GM21723 (cell line): ENCODE data around the gene TLX2.
"Not testable (repeated sequence)": the region's sequence is repeated elsewhere in the genome, so short reads cannot be mapped to it uniquely, and the experiment has no call there.

Source experiments
- ATAC-seq: cut with Tn5 transposase; IDR thresholded peaks from one replicate; pipeline ENCODE4 v1.9.1; 2021; ENCODE audit warnings: mild to moderate bottlenecking, moderate library complexity; ENCODE audit not compliant: unreplicated experiment

TLX2 gene

DNA sequence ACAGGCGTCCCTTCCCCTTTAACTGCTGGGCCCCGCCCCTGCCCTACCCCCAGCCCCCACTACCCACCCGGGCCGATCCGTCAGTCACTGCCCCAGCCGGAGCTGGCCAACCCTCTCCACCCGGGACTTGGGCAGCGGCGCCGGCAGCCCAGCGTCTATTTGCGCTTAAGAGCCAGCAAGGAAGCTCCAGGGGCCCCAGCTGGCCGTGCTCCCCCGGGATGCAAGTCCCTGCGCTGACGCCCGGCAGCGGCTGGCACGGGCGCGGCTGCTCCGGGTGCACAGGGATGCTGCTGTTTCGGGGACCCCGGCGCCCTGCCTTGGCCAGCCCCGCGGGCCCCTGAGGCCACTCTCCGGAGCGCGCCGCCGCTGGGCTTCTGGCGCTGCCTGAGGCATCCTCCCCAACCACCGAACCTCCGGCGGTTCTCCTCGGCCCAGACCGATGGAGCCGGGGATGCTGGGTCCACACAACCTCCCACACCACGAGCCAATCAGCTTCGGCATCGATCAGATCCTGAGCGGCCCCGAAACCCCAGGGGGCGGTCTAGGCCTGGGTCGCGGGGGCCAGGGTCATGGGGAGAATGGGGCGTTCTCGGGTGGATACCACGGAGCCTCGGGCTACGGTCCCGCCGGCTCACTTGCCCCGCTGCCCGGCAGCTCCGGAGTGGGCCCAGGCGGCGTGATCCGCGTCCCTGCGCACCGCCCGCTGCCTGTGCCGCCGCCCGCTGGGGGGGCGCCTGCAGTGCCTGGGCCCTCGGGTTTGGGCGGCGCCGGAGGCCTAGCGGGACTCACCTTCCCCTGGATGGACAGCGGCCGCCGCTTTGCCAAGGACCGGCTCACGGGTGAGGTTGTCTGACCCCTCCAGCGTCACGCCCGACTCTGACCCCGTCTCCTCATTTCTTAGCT lies at the start of gene TLX2:
TSS of gene TLX2 (plus strand) at position 83 of the 903 bp plus-strand sequence. CDS start at position 440, 357 bp downstream.
- no peak for ATAC-seq

DNA sequence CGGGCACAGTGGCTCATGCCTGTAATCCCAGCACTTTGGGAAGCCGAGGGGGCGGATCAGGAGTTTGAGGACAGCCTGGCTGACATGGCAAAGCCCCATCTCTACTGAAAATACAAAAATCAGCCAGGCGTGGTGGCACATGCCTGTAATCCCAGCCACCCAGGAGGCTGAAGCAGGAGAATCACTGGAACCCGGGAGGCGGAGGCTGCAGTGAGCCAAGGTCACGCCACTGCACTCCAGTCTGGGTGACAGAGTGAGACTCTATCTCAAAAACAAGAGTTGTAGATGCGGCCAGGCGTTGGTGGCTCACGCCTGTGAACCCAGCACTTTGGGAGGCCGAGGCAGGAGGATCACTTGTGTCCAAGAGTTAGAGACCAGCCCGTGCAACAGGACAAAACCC lies 43.5 kb upstream of the TLX2 start:
- ATAC-seq, result not testable (repeated sequence)

DNA sequence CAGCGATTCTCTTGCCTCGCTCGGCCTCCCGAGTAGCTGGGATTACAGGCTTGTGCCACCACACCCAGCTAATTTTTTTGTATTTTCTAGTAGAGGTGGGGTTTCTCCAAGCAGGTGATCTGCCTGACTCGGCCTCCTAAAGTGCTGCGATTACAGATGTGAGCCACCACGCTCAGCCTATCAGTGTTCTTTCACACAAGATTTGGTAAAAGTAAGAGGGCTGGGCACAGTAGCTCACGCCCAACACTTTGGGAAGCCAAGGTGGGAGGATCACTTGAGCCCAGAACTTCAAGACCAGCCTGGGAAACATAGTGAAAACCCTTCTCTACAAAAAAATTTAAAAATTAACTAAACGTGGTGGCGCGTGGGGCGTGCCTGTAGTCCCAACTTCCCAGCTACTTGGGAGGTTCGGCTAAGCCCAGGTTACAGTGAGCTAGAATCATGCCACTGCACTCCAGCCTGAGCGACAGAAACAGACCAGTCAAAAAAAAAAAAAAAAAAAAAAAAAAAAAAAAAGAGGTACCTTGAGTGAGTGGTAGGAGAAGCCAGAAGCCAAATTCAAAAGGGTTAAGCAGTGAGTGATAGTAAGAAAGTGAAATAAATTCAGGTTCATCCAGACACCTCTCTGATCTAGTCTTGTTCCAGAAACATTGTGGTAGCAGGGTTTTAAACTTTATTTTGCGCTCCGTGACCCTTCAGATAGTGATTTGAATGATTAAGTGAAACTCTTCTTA lies 42.8 kb upstream of the TLX2 start:
- no peak for ATAC-seq

DNA sequence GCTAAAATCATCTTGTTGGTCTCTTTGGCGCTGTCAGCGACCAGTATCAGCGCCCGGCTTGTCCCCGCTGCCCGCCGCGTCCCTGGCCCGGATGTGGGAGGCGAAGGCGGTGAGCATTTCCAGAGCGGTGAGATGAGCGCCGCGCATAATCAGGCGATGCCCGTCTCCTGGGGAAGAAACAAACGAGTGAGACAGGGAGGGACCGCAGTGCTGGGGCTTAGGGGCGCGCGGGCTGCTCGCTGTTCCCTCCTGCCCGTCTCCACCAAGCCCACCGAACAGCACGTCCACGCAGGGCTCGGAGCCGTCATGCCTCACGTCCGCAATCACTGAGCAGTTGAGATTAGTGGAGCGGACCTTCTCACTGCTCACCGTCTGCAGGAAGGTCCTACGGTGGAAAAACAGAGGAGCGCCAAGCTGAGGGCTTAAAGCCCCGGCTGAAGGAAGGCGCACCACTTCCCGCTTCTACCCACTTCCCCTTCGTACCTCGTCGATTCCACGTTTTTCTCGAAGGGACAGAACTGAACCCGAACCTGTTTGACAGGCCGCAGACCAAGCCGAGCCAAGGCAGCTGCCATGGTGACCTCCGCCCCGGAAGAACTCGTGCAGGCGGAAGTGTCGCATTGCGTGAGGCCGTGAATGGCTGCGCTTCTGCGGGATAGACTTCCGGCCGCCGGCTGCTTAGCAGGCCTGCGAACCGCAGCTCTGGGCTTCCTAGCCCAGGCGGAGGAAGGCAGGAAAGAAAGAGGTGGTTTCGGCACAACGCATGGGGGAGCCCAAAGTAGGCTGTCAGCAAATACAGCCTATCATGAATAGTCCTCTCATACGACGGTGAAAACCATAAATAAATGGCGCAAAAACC lies 41.9 kb upstream of the TLX2 start, which contains the start of gene MRPL53:
TSS of gene MRPL53 (minus strand) at position 595 of the 859 bp plus-strand sequence. CDS start at position 575, 20 bp downstream.
- peak; percentile 87 for ATAC-seq

DNA sequence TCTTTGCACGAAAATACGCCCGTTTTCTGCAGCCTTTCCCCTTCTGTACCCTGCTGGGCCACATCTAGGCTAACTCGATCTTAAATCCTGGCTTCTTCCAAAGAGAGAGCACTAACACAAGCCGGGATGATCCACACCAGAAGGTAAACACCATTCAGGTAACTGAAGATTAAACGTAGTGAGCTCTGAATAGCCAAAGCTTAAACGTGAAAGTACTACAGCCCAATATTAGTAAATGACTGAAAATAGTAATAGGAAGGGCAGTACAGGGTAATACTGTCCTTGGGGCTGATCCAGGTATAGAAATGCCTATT lies 41.3 kb upstream of the TLX2 start:
- ATAC-seq, result peak; percentile 3

DNA sequence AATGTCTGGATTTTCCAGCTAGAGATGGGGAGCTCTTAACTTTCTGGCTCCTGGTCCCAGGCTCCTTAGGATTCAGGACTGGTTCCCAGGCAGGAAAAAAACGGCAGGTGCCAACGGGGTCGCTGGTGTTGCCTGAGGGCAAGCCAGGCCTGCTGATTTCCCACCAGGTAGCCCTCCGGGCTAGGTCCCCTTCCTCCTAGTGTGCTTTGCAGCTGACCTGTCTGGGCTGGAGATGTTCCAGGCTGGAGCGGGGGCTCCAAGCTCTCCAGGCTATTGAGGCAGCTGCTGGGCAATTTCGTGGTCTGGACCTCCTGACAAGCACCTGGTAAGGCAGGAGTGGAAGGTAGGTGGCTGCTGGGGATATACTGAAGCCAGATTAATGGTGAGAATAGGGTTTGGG lies 39.8 kb upstream of the TLX2 start:
- no peak for ATAC-seq

DNA sequence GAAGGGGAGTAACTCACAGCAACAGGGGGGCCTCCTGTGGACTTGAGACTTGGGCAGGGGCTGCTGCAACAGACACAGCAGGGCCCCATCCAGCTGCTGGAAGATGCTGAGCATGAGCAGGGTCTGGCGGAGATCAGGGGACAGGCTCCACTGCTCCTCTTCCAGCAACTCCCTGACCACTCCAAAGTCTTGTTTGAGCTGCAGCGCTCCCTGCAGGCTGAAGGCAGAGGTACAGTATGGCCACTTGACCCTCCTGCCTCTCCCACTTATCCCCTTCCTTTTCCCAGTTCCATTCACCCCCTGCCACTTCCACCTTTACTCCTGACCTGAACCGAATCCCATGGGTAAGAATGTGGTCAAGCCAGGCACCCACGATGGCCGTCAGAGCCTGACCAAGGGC lies 39.4 kb upstream of the TLX2 start:
- ATAC-seq, result no peak

DNA sequence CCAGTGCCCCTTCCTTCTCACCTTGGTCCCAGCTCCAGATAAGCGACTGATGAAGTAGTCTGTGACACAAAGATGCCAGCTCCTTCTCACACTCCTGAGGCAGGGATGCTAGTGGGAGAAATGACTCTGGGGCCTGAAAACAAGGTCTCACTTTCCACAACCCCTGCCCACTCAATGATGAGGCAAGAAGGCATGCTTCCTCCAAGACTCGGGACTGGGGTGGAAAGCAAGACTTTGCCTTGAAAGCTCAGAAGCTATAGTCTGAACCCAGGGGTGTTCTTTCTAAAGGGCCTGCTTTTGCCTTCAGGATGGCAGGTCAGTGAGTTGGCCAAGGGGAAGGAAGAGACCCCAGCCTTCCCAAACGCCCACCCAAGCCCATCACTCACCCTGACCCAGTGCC lies 32.8 kb upstream of the TLX2 start:
- no peak for ATAC-seq

DNA sequence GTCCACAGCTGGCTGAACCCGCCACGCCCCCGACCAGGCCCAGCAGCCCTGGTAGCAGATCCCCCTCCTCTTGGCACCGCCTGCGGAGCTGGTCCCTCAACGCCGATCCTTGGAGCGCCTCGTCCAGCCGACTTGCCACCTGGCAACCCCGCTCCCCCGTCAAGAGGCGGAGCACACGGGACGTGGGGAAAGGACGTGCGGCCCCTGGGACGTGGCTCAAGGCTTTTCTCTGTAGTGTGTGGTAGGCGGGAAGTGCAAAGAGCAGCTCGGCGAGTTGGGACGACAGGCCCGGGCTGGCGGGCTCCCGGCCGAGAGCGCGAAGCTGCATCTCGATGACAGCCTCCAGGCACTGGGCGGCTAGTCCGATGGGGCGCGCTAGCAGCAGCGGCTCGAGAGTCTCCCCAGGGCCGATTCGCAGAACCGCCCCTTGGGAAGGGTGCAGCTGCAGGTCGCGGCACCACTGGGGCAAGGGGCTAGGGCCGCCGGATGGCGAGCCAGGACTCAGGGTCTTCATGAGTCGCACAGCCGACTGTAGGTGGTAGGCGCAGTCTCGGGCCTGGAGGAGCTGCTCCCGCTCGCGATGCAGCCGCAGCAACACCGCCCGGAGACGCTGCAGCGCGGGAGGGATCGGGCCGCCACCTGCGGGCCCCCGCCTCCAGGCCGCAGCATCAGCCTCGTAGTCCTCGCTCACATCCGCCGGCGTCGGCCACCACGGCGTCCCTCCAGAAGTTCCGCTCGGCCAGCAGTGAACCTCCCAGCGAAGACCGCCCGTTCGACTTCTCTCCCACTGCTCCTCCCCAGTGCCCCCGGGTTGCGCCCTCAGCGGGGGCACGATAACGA lies 32.1 kb upstream of the TLX2 start:
- ATAC-seq, result peak; percentile 34

DNA sequence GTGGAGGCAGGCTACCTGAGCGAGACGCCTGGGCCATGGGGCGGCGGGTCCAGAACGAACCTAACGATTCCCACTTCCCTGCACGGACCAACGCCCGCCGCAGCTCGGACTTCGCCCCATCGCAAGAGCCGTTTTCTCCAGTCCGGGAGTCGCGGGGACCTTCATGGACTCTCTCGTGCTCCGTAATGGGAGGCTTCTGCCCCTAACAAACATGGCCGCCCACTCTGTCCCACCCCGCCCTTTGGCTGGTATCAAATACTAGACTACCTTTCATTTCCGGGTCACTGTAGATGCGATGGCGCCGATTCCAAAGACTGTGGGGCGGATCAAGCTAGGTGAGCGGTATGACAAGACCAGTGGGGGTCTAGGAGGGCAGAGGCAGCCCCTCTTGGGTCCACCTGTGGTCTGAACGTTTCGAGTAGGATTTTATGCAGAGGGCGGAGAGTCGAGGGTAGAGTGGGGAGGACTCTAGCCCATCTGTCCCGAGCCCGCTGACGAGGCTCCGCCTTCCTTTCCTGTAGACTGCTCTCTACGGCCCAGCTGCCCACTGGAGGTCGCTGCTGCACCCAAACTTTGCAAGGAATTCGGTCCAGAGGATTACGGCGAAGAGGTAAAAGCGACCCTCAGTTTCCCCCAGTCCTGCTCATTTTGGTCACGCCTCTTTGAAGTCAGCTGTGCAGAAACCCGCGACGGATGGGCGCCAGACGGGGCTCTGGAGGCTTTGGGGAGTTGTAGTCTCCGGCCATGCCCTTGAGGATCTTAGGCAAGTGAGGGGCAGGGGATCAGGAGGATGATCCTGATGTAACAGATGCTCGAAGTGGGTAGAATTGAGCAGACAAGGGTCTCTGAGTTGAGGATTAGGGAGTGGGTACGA lies 31.2 kb upstream of the TLX2 start, which contains the start of the genes CCDC142 and TTC31:
TSS of gene CCDC142 (minus strand) at position 198 of the 874 bp plus-strand sequence. CDS start at position 37, 161 bp downstream.
TSS of gene TTC31 (plus strand) at position 281 of the 874 bp plus-strand sequence. CDS start at position 296, 15 bp downstream.
- peak; percentile 91 for ATAC-seq

DNA sequence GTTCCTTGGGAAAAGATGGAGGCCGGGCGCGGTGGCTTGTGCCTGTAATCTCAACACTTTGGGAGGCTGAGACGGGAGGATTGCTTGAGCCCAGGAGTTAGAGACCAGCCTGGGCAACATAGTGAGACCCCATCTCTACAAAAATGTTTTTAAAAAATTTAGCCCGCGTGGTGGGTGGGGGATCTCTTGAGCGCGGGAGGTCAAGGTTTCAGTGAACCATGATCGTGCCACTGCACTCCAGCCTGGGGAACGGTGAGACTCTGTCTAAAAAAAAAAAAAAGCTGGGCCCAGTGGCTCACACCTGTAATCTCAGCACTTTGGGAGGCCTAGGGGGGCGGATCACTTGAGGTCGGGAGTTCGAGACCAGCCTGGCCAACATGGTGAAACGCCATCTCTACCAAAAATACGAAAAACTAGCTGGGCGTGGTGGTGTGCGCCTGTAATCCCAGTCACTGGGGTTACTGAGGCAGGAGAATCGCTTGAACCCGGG lies 30.5 kb upstream of the TLX2 start:
- ATAC-seq, result not testable (repeated sequence)

DNA sequence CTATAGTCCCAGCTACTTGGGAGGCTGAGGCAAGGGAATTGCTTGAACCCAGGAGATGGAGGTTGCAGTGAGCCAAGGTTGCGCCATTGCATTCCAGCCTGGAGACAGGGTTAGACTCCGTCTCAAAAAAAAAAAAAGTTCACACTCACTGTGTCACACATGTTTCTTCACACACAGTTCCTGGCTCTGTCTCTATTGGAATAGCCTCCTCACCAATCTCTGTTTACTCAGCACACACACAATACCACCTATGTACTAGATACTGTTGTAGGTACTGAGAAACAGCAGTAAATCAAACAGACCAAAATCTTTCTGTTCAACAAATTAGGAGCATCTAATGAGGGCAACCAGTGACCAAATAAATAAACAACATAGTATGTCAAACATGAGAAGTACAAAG lies 28.1 kb upstream of the TLX2 start:
- ATAC-seq, result no peak

DNA sequence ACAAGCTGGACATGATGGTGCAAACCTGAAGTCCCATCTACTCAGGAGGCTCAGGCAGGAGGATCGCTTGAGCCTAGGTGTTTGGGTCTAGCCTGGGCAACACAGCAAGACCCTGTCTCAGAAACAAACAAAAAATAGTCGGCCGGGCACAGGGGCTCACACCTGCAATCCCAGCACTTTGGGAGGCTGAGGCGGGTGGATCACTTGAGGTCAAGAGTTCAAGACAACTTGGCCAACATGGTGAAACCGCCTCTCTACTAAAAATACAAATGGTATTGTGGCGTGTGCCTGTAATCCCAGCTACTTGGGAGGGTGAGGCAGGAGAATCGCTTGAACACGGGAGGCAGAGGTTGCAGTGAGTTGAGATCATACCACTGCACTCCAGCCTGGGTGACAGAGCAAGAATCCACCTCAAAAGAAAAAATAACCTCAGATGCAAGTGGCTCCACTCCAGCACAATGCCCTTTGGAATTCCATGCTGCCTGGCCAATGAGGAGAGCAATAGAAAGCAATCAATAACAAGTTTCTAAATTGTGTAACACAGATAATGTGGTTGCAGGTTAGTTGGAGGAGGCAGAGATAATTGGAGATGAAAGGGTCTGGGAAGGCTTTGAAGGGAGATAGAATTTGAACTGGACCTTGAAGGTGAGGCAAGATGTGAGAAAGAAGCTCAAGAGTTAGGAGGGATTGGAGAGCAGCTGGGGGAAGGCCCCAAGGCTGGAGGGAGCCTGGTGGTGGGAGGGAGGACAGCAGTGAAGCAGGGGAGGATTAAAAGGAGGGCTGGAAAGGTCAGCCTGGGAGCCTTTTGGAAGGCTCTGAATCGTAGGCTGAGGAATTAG lies 25.4 kb upstream of the TLX2 start:
- ATAC-seq, result no peak

DNA sequence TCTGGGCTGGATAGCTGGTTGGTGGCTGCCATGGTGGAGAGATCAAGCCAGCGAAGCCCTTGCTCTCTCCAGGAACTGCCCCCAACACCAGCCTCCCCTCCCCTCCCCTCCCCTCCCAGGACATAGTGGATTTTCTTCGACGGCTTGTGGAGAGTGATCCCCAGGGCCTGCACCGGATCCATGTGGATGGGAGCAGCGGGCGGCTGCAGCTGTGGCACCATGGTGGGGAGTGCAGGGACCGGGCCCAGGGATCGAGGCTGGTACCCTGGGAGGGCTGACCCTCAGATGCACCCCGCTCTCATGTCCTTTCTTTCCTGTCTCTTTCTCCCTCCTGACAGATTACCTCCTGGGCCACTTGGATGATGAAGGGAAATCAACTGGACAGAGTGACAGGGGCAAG lies 24.3 kb upstream of the TLX2 start:
- no peak for ATAC-seq

DNA sequence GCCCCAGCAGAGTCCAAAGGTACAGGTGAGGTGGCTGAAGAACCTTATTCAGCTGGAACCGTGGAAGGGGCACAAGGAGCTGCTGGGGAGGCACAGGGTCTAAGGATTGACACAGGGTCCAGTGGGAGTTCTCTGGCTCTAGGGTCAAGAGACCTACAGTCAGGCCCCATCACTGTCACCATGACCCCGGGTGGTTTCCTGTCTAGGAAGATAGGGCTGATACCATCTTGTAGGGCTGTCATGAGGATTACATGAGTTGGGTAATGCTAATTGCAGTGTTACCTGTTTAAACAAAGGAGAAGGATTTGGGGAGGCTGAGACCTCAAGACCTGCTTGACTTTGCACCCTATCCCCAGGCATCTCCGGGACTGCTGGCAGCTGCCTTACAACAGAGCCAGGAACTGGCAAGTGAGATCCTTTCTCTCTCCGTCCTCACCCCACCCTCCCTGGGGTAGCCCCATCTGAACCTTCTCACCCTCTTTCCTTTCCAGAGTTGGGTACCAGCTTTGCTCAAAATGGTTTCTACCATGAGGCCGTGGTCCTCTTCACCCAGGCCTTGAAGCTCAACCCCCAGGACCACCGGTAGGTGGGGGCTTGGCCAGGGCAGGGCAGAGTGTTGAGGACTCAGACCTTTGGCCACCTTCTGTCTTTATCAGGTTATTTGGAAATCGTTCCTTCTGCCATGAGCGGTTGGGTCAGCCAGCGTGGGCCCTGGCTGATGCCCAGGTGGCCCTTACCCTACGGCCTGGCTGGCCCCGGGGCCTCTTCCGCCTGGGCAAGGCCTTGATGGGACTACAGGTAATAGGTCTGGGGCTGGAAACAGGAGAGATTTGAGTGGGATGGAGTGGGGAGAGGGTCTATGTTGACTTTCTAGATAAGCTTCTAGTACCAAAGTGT lies 22.4 kb upstream of the TLX2 start:
- ATAC-seq, result no peak

DNA sequence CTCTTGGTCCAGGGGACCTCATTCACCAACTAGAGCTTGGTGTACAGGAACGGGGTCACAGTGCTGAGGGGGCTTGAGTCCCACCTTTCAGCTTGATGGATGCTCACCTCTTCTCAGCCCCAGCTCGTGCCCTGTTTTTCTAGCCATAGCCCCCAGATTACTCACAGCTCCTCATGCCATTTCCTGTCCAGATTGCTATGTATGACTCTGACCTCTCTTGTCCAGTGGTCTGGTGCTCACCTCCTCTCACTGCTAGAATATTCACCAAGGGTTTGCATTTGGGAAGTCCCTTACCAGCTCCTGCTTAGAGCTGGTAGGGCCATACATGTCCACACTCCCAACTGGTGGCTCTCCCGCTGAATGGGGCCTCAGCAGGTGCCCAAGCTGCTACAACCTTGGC lies 20.7 kb upstream of the TLX2 start:
- ATAC-seq, result no peak

DNA sequence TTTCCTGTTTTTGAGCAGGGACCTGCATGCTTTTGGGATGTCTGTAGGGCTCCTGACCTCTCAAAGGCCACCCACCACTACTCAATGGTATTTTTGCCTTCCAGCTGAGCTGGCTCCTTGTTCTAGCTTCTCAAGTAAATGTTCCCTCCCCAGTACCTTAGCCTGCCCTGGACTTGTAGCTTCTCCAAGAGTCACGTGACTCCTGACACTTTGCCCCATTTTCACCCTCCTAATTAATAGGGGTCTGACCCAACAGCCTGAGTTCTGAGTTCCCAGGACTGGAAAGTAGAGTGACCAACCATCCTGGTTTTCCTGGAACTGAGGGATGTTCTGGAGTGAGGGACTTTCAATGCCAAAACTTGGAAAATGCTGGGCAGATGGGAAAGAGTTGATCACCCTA lies 18.8 kb upstream of the TLX2 start:
- no peak for ATAC-seq
